HFFc6 (cell line): ENCODE measurements around the gene HMCN1. TPM values are rescaled to one million over a fixed set of nuclear protein-coding genes. Genes with fewer than 3 reads are reported as not detected.
A peak's percentile ranks its signal among the peaks of the same experiment; 100 is the strongest.

Source experiments
- DNase-seq: peaks from one replicate; pipeline ENCODE4 v3.0.0-alpha.2; 2018
- H3K27ac Mint-ChIP-seq: 2 replicates; pipeline ENCODE4 v1.8.0; 2020; ENCODE audit warnings: mild to moderate bottlenecking, mixed read lengths
- H3K27me3 Mint-ChIP-seq: 2 replicates; pipeline ENCODE4 v1.8.0; 2021; ENCODE audit warnings: mild to moderate bottlenecking, moderate library complexity, mixed read lengths; ENCODE audit not compliant: insufficient read depth
- H3K36me3 Mint-ChIP-seq: 2 replicates; pipeline ENCODE4 v1.8.0; 2021; ENCODE audit warnings: low read depth, mixed read lengths
- H3K4me1 Mint-ChIP-seq: 2 replicates; pipeline ENCODE4 v1.8.0; 2020; ENCODE audit warnings: low read depth, mixed read lengths
- H3K4me3 Mint-ChIP-seq: 2 replicates; pipeline ENCODE4 v1.8.0; 2020; ENCODE audit warnings: mild to moderate bottlenecking, moderate library complexity, mixed read lengths
- H3K9me3 Mint-ChIP-seq: 2 replicates; pipeline ENCODE4 v1.8.0; 2020; ENCODE audit warnings: mild to moderate bottlenecking, mixed read lengths
- total RNA-seq, 6 experiments: library from RNA; stranded (reverse); fragmentation: NEBNext Ultra II Directional; extraction: Animal tissue kit (Norgen Biotek cat#: 25700); gene quantifications; 2 replicates in 1 of 6; 3 replicates in 5 of 6; pipeline ENCODE4 v1.2.3, GENCODE V29; 2021
- TF ChIP-seq, protein P1 (sequence below): fragments of 200-600 bp; sonication (generic); IDR thresholded peaks from 2 replicates; pipeline ENCODE4 v1.5.0; 2021; ENCODE audit warnings: antibody characterized with exemption, mild to moderate bottlenecking

Gene HMCN1
- total RNA-seq, 6 experiments from 2014 or later, result 1.2 to 1.8 (median 1.5) TPM

DNA sequence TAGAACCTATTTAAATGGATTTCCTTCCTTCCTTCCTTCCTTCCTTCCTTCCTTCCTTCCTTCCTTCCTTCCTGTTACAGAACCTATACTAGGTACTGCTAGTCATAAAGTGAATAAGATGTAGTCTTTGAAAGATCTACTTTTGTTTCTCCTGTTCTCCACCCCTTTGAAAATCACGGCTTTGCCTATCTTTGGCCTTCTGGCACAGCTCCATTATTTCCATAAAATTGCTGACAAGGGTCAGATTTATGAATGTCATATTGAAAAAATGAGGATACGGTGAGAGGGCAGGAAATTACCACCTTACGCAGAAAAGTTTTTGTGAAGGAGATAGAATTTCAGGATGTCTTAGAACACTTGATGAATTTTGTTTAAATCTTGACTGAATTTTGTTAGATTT lies 18.1 kb upstream of the HMCN1 start:
- DNase-seq, result no peak
- Mint-ChIP-seq H3K27me3 (no peaks in the 10 kb centered on the region), H3K27ac (no peak overlapping the region), H3K4me1 (peaks cover 29% of the 10 kb centered on the region), H3K9me3 (no peaks in the 10 kb centered on the region), H3K4me3 (no peak overlapping the region), H3K36me3 (no peaks in the 10 kb centered on the region)
- TF ChIP-seq, protein P1, sequence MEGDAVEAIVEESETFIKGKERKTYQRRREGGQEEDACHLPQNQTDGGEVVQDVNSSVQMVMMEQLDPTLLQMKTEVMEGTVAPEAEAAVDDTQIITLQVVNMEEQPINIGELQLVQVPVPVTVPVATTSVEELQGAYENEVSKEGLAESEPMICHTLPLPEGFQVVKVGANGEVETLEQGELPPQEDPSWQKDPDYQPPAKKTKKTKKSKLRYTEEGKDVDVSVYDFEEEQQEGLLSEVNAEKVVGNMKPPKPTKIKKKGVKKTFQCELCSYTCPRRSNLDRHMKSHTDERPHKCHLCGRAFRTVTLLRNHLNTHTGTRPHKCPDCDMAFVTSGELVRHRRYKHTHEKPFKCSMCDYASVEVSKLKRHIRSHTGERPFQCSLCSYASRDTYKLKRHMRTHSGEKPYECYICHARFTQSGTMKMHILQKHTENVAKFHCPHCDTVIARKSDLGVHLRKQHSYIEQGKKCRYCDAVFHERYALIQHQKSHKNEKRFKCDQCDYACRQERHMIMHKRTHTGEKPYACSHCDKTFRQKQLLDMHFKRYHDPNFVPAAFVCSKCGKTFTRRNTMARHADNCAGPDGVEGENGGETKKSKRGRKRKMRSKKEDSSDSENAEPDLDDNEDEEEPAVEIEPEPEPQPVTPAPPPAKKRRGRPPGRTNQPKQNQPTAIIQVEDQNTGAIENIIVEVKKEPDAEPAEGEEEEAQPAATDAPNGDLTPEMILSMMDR, result no peak

DNA sequence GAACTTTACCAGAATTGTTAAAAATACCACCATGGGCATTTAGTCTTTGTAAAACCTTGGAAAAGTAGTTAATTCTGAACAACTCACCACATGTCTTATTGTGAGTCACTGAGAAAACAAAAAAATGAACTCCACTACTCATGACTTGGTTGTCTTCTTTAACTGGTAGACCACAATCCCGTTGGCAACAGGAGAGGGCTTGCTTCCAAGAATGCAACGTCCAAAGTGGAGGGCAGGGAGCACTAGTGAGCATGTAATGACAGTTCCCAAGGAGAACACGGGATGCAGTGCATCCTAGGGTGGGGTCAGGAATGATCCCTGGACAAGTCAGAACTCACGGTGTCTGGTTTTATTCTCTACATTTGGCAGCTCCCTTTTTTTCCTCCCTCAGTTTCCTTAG lies 15.2 kb upstream of the HMCN1 start:
- H3K36me3 Mint-ChIP-seq, result no peaks in the 10 kb centered on the region
- peaks cover 29% of the 10 kb centered on the region for H3K4me1 Mint-ChIP-seq
- H3K27me3 Mint-ChIP-seq, result no peaks in the 10 kb centered on the region
- TF ChIP-seq, protein P1, result peak; percentile 67
- H3K9me3 Mint-ChIP-seq, result no peaks in the 10 kb centered on the region
- H3K27ac Mint-ChIP-seq, result peak overlapping the region; percentile 64
- H3K4me3 Mint-ChIP-seq, result peak overlapping the region; percentile 51
- DNase-seq, result peak; percentile 96

DNA sequence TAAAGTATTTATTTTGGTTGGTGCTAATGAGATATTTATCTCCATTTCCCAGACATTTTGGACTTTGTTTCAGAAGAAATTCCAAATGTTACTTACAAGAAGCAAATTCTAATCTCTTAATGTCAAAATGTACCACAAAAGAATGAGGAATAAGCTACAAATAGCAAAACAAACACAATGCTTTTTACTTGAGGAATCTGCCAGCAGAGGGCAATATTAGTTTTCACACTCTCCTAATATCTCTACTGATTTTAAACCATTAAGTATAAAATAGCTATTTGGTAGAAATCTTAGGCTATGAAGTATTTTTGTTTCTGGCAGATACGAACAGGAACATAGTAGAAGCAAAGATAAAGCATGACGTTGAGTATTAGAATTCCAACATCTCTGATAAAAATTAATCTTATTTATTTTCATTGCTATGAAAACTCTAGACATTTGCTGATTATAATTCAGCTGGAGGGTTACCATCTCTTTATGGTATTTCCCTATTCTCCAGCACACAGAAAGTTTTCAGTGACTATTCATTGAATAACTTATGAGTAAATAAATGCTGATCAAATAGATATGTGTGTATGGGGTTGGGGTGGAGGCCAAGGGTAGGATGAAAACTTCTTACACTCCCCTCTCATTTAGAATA lies 13.4 kb upstream of the HMCN1 start:
- no peak overlapping the region for H3K4me3 Mint-ChIP-seq
- H3K27ac Mint-ChIP-seq, result no peak overlapping the region
- no peaks in the 10 kb centered on the region; the same call in 1 of the 2 replicates for H3K27me3 Mint-ChIP-seq
- peak; percentile 31 for DNase-seq
- H3K4me1 Mint-ChIP-seq, result peaks cover 29% of the 10 kb centered on the region
- TF ChIP-seq, protein P1, result peak; percentile 82
- no peaks in the 10 kb centered on the region for H3K9me3 Mint-ChIP-seq
- no peaks in the 10 kb centered on the region for H3K36me3 Mint-ChIP-seq

DNA sequence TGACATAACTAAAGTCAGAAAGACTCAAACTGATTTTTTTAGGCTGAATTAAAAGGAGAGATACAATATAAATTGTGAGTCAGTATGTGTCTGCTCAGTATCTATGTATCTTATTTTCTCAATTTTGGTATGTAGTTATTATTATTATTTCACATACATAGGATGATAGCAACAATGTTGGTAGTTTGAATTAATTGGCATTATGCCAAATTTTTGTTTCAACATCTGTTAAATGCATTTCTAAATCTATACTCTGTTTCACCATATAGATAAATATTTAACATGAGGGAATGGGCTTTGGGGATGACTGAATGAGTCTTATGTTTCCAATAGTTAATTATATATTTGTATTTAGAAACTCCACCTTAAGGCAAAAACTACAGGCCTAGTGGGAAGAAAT lies 12.6 kb upstream of the HMCN1 start:
- TF ChIP-seq, protein P1, result no peak
- no peaks in the 10 kb centered on the region for H3K9me3 Mint-ChIP-seq
- no peaks in the 10 kb centered on the region for H3K36me3 Mint-ChIP-seq

DNA sequence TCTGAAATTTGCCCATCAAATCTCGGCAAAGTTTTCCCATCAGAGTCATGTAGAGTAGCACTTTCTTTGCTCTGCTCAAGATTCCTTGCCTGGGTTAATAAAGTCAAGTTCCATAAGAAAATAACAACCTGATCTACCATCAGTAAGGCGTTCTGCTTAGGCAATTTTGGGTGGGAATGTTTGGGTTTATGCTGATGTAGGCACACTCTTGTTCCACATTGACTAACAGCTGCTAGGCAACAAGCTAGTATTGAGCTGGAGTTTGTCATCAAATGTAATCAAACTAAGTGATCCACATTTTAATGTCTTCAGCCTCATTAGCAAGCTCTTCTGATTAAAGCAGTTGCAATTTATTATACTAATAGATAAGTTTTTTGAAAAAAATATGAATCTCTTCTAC lies 12.1 kb upstream of the HMCN1 start:
- peaks cover 29% of the 10 kb centered on the region for H3K4me1 Mint-ChIP-seq
- TF ChIP-seq, protein P1, result no peak
- H3K36me3 Mint-ChIP-seq, result no peaks in the 10 kb centered on the region
- H3K27me3 Mint-ChIP-seq, result no peaks in the 10 kb centered on the region; the same call in 1 of the 2 replicates
- no peaks in the 10 kb centered on the region for H3K9me3 Mint-ChIP-seq
- H3K4me3 Mint-ChIP-seq, result no peak overlapping the region
- no peak overlapping the region for H3K27ac Mint-ChIP-seq
- DNase-seq, result no peak

More for the DNA sequence above, 12.6 kb upstream of the HMCN1 start:
- DNase-seq, result no peak
- H3K27me3 Mint-ChIP-seq, result no peaks in the 10 kb centered on the region; the same call in 1 of the 2 replicates
- no peak overlapping the region for H3K4me3 Mint-ChIP-seq
- H3K27ac Mint-ChIP-seq, result no peak overlapping the region
- H3K4me1 Mint-ChIP-seq, result peaks cover 29% of the 10 kb centered on the region
